Activated CD8-positive, alpha-beta T cell treated with anti-CD3 and anti-CD28 coated beads for 36 hours (primary cell): ENCODE measurements around the gene TMCC1. TPM values are rescaled to one million over a fixed set of nuclear protein-coding genes. Genes with fewer than 3 reads are reported as not detected.

Source experiments
- ATAC-seq: fragments of 200-7000 bp; cut with Tn5 transposase; one replicate; pipeline ENCODE4 v1.10.0; 2021; ENCODE audit warnings: mild to moderate bottlenecking, moderate library complexity
- CTCF ChIA-PET: fragments of 350-600 bp; sonication (Branson Sonifier 250); formaldehyde crosslinking; loops from one replicate; lab custom pipeline; 2021; ENCODE audit warnings: antibody characterized with exemption; lab: Charles Lee
- POLR2A ChIA-PET: fragments of 350-600 bp; sonication (Branson Sonifier 250); formaldehyde crosslinking; loops from one replicate; lab custom pipeline; 2021; ENCODE audit warnings: antibody characterized with exemption; lab: Charles Lee
- DNase-seq: peaks from one replicate; pipeline ENCODE4 v3.0.0-alpha.2; 2020
- H3K27ac Mint-ChIP-seq: one replicate; pipeline ENCODE4 v1.8.0; 2021; ENCODE audit warnings: mild to moderate bottlenecking, mixed read lengths
- H3K27me3 Mint-ChIP-seq: one replicate; pipeline ENCODE4 v1.8.0; 2021; ENCODE audit warnings: mixed read lengths
- H3K36me3 Mint-ChIP-seq: one replicate; pipeline ENCODE4 v1.8.0; 2021; ENCODE audit warnings: low read depth, mixed read lengths
- H3K4me1 Mint-ChIP-seq: one replicate; pipeline ENCODE4 v1.8.0; 2021; ENCODE audit warnings: low read depth, mixed read lengths
- H3K4me3 Mint-ChIP-seq: one replicate; pipeline ENCODE4 v1.8.0; 2021; ENCODE audit warnings: mild to moderate bottlenecking, moderate library complexity, mixed read lengths
- H3K9me3 Mint-ChIP-seq: one replicate; pipeline ENCODE4 v1.8.0; 2021; ENCODE audit warnings: mixed read lengths
- CTCF ChIP-seq: fragments of 200-600 bp; IDR thresholded peaks from one replicate; pipeline ENCODE4 v1.8.0; 2022; ENCODE audit warnings: antibody characterized with exemption, mild to moderate bottlenecking
- intact Hi-C: fragments of 100-400 bp; cut with micrococcal nuclease; formaldehyde crosslinking; loops from one replicate; pipeline ENCODE4 v1.10.0; 2022
- total RNA-seq, 2 experiments: library from RNA; stranded (reverse); gene quantifications; one replicate each; pipeline ENCODE4 v1.2.3, GENCODE V29; 2021

Gene TMCC1
- total RNA-seq, 2 experiments from 2014 or later, result 14.1 to 18.0 TPM

- peaks cover 12% of the 10 kb centered on the region for H3K4me1 Mint-ChIP-seq
- intact Hi-C loops, result no loop called here
- ChIA-PET POLR2A (no interaction called here), CTCF (interaction anchor here (1.4 kb wide), 1 partner anchor 24 kb away, joined by 3 read pairs; no protein-coding TSS in a partner anchor)
- ATAC-seq, result no peak
- no peaks in the 10 kb centered on the region for H3K27me3 Mint-ChIP-seq
- H3K36me3 Mint-ChIP-seq, result no peaks in the 10 kb centered on the region
- H3K9me3 Mint-ChIP-seq, result no peaks in the 10 kb centered on the region
- no peak for TF ChIP-seq CTCF
- H3K4me3 Mint-ChIP-seq, result no peak overlapping the region
- no peak overlapping the region for H3K27ac Mint-ChIP-seq
- DNase-seq, result no peak
These were observed 153.4 kb downstream of the TMCC1 start for GRCh38 chr3:129740090-129740489.

- H3K27ac Mint-ChIP-seq, result no peak overlapping the region
- H3K4me1 Mint-ChIP-seq, result peaks cover 12% of the 10 kb centered on the region
- H3K36me3 Mint-ChIP-seq, result no peaks in the 10 kb centered on the region
- no peak for TF ChIP-seq CTCF
- H3K9me3 Mint-ChIP-seq, result no peaks in the 10 kb centered on the region
- intact Hi-C loops, result no loop called here
- CTCF ChIA-PET, result no interaction called here
- no peak for ATAC-seq
- POLR2A ChIA-PET, result no interaction called here
- DNase-seq, result no peak
- no peak overlapping the region for H3K4me3 Mint-ChIP-seq
- no peaks in the 10 kb centered on the region for H3K27me3 Mint-ChIP-seq
These were observed 153.9 kb downstream of the TMCC1 start for GRCh38 chr3:129739634-129740033.

GRCh38 chr3:129738172-129738571 lies 155.3 kb downstream of the TMCC1 start:
- Mint-ChIP-seq H3K4me1 (peaks cover 12% of the 10 kb centered on the region), H3K4me3 (no peak overlapping the region), H3K27me3 (no peaks in the 10 kb centered on the region), H3K27ac (no peak overlapping the region), H3K9me3 (no peaks in the 10 kb centered on the region), H3K36me3 (no peaks in the 10 kb centered on the region)
- ATAC-seq (no peak), DNase-seq (no peak)
- CTCF ChIA-PET, result no interaction called here
- intact Hi-C loops, result no loop called here
- POLR2A ChIA-PET, result no interaction called here
- no peak for TF ChIP-seq CTCF

- Mint-ChIP-seq H3K4me3 (no peak overlapping the region), H3K9me3 (no peaks in the 10 kb centered on the region), H3K27ac (no peak overlapping the region), H3K36me3 (no peaks in the 10 kb centered on the region), H3K27me3 (no peaks in the 10 kb centered on the region), H3K4me1 (no peaks in the 10 kb centered on the region)
- ATAC-seq, result no peak
- CTCF ChIA-PET, result no interaction called here
- no peak for TF ChIP-seq CTCF
- POLR2A ChIA-PET, result no interaction called here
- no peak for DNase-seq
- intact Hi-C loops, result no loop called here
These were observed 157.4 kb downstream of the TMCC1 start for GRCh38 chr3:129736070-129736469.

- no peaks in the 10 kb centered on the region for H3K4me1 Mint-ChIP-seq
- ChIA-PET POLR2A (no interaction called here), CTCF (no interaction called here)
- no peak for TF ChIP-seq CTCF
- no peaks in the 10 kb centered on the region for H3K27me3 Mint-ChIP-seq
- H3K4me3 Mint-ChIP-seq, result no peak overlapping the region
- no peak for ATAC-seq
- H3K9me3 Mint-ChIP-seq, result no peaks in the 10 kb centered on the region
- H3K27ac Mint-ChIP-seq, result no peak overlapping the region
- no peaks in the 10 kb centered on the region for H3K36me3 Mint-ChIP-seq
- DNase-seq, result no peak
- intact Hi-C loops, result no loop called here
These were observed 157.9 kb downstream of the TMCC1 start for GRCh38 chr3:129735638-129736037.
